Testis (tissue), 2 donors: ENCODE measurements around the gene CBR4.

Experiments used
- CTCF ChIP-seq, 3 experiments: fragments of 450-650 bp in 2 of 3; fragments of 200-600 bp in 1 of 3; sonication (generic) in 1 of 3; IDR thresholded peaks; one replicate each; pipeline ENCODE4 v1.5.1; 2016 to 2019; ENCODE audit warnings: antibody characterized with exemption in 3 of 3, mild to moderate bottlenecking in 2 of 3, moderate library complexity in 1 of 3
- POLR2A ChIP-seq: fragments of 450-650 bp; IDR thresholded peaks from one replicate; pipeline ENCODE4 v1.6.1; 2017; ENCODE audit warnings: antibody characterized with exemption, mild to moderate bottlenecking, moderate library complexity

GRCh38 chr4:169054879-169055278, 44.8 kb upstream of the CBR4 start:
- TF ChIP-seq CTCF (IDR thresholded peaks at IDR 0.05) (no peak), POLR2A (no peak)
